Keratinocyte (primary cell): ENCODE measurements around the gene LRBA. TPM values are rescaled to one million over a fixed set of nuclear protein-coding genes. Genes with fewer than 3 reads are reported as not detected.

Source experiments
- DNase-seq: peaks from one replicate; pipeline ENCODE4 v3.0.0-alpha.2; 2011; ENCODE audit warnings: low read depth, missing footprints, low spot score
- FAIRE-seq: peaks from 2 replicates; lab custom pipeline; 2011; peaks lifted over from hg19 to GRCh38; lab: Jason Lieb, UNC
- H2AFZ ChIP-seq: 2 replicates; pipeline ENCODE4 v1.6.0; 2012; ENCODE audit warnings: low read length, control low read depth, inconsistent platforms; ENCODE audit not compliant: control insufficient read depth
- H3K27ac ChIP-seq: 2 replicates; pipeline ENCODE4 v1.5.1; 2011; ENCODE audit warnings: low read length; ENCODE audit not compliant: control insufficient read depth, insufficient read depth
- H3K27me3 ChIP-seq: 3 replicates; pipeline ENCODE4 v1.6.0; 2011; ENCODE audit warnings: low read length; ENCODE audit not compliant: control insufficient read depth, insufficient read depth; ENCODE audit errors: extremely low read depth
- H3K36me3 ChIP-seq, 2 experiments: 2 replicates in 1 of 2; 3 replicates in 1 of 2; pipeline ENCODE4 v1.5.1; 2011; ENCODE audit warnings: low read length in 2 of 2, mild to moderate bottlenecking in 1 of 2; ENCODE audit not compliant: control insufficient read depth in 2 of 2, insufficient read depth in 2 of 2; ENCODE audit errors: extremely low read depth in 1 of 2
- H3K4me1 ChIP-seq: 3 replicates; pipeline ENCODE4 v1.5.1; 2011; ENCODE audit warnings: low read length; ENCODE audit not compliant: control insufficient read depth, insufficient read depth; ENCODE audit errors: extremely low read depth
- H3K4me2 ChIP-seq: 3 replicates; pipeline ENCODE4 v1.6.0; 2011; ENCODE audit warnings: low read depth, low read length; ENCODE audit not compliant: control insufficient read depth, insufficient read depth; ENCODE audit errors: extremely low read depth
- H3K4me3 ChIP-seq, 3 experiments: fragments of 200-600 bp in 1 of 3; sonication (generic) in 1 of 3; 2 replicates in 2 of 3; 3 replicates in 1 of 3; pipeline ENCODE4 v1.5.1; 2011 to 2016; ENCODE audit warnings: low read length in 3 of 3, mild to moderate bottlenecking in 3 of 3, control low read depth in 2 of 3, inconsistent platforms in 1 of 3, low read depth in 1 of 3, mixed read lengths in 1 of 3, mixed run types in 1 of 3, moderate library complexity in 1 of 3; ENCODE audit not compliant: control insufficient read depth in 2 of 3, insufficient read depth in 2 of 3; ENCODE audit errors: extremely low read depth in 1 of 3
- H3K79me2 ChIP-seq: 2 replicates; pipeline ENCODE4 v1.6.0; 2012; ENCODE audit warnings: low read length; ENCODE audit not compliant: control insufficient read depth, insufficient read depth
- H3K9ac ChIP-seq: 3 replicates; pipeline ENCODE4 v1.6.0; 2011; ENCODE audit warnings: low read length; ENCODE audit not compliant: control insufficient read depth, insufficient read depth; ENCODE audit errors: extremely low read depth
- H3K9me1 ChIP-seq: 3 replicates; pipeline ENCODE4 v1.6.0; 2011; ENCODE audit warnings: low read length; ENCODE audit not compliant: control insufficient read depth, insufficient read depth; ENCODE audit errors: extremely low read depth
- H3K9me3 ChIP-seq: 2 replicates; pipeline ENCODE4 v1.5.1; 2012; ENCODE audit warnings: low read depth, low read length; ENCODE audit not compliant: control insufficient read depth
- H4K20me1 ChIP-seq: 3 replicates; pipeline ENCODE4 v1.6.0; 2011; ENCODE audit warnings: low read length; ENCODE audit not compliant: control insufficient read depth, insufficient read depth; ENCODE audit errors: extremely low read depth
- EZH2 ChIP-seq: IDR thresholded peaks from one replicate; pipeline ENCODE4 v1.6.1; 2012; ENCODE audit warnings: inconsistent platforms, mild to moderate bottlenecking, low read length, moderate library complexity
- dilution Hi-C: fragments of 300-500 bp; cut with MboI; formaldehyde crosslinking; loops from one replicate; pipeline ENCODE4 v1.7.0; 2020; ENCODE audit warnings: low sequenced_read_pairs; ENCODE audit not compliant: extremely low pct_ligation_motif_present
- polyA plus RNA-seq, 5 experiments: library from polyadenylated mRNA; depleted of rRNA in 3 of 5; stranded (reverse) in 3 of 5; stranded (forward) in 1 of 5; unstranded in 1 of 5; fragments of >200 nt; gene quantifications; 1 replicate in 1 of 5; 2 replicates in 3 of 5; 3 replicates in 1 of 5; pipeline versions ENCODE4 v1.2.1 to v1.2.3, GENCODE V29; 2011 to 2012; ENCODE audit warnings: missing spikeins in 2 of 5, low read depth in 1 of 5, low replicate concordance in 1 of 5
- TF ChIP-seq, protein P1 (sequence below), 3 experiments: IDR thresholded peaks in 1 of 3; conservative IDR thresholded peaks in 1 of 3; optimal IDR thresholded peaks in 1 of 3; 2 replicates in 2 of 3; 3 replicates in 1 of 3; pipeline versions ENCODE3 to v1.5.1; 2011; ENCODE audit warnings: low read length in 3 of 3, mild to moderate bottlenecking in 3 of 3, moderate library complexity in 2 of 3, control low read depth in 1 of 3, inconsistent platforms in 1 of 3; ENCODE audit not compliant: insufficient read depth in 2 of 3; ENCODE audit errors: extremely low read depth in 1 of 3

LRBA gene
- polyA plus RNA-seq, 1 donor (not counting 4 experiments of a cell fraction or from before 2014, with no cell fraction given): 35.6 TPM

DNA sequence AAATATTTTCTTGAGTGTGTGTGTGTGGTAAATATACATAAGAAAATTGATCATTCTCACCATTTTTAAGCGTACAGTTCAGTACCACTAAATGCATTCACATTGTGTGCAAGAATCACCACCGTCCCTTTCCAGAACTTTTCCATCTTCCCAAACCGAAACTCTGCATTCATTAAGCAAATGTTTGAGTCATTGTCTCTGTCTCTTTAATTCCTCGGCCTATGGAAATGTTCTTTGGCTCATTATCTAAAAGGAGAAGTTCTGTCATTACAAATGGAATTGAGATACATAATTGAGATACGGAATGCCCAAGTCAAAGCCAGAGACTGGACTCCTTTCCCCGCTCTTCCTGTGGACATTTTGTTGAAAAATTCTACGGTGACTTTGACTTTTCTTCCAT lies 767.9 kb downstream of the LRBA start:
- H3K9me1 ChIP-seq: no peaks in the 10 kb centered on the region
- H3K27ac ChIP-seq: no peak overlapping the region
- dilution Hi-C loops: no loop called here
- H4K20me1 ChIP-seq: no peaks in the 10 kb centered on the region
- DNase-seq (no peak), FAIRE-seq (no peak)
- TF ChIP-seq, protein P1, sequence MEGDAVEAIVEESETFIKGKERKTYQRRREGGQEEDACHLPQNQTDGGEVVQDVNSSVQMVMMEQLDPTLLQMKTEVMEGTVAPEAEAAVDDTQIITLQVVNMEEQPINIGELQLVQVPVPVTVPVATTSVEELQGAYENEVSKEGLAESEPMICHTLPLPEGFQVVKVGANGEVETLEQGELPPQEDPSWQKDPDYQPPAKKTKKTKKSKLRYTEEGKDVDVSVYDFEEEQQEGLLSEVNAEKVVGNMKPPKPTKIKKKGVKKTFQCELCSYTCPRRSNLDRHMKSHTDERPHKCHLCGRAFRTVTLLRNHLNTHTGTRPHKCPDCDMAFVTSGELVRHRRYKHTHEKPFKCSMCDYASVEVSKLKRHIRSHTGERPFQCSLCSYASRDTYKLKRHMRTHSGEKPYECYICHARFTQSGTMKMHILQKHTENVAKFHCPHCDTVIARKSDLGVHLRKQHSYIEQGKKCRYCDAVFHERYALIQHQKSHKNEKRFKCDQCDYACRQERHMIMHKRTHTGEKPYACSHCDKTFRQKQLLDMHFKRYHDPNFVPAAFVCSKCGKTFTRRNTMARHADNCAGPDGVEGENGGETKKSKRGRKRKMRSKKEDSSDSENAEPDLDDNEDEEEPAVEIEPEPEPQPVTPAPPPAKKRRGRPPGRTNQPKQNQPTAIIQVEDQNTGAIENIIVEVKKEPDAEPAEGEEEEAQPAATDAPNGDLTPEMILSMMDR (optimal IDR thresholded peaks at IDR 0.05 in 1 of 3, IDR thresholded peaks at IDR 0.05 in 1 of 3, conservative IDR thresholded peaks at IDR 0.05 in 1 of 3; ENCODE audit: extremely low read depth in 1 of 3, insufficient read depth in 2 of 3, low read length in 3 of 3): no peak
- TF ChIP-seq EZH2: no peak
- H3K4me2 ChIP-seq: no peak overlapping the region
- H3K9ac ChIP-seq: no peak overlapping the region
- H3K79me2 ChIP-seq: no peaks in the 10 kb centered on the region
- H3K4me1 ChIP-seq: no peaks in the 10 kb centered on the region
- no peak overlapping the region for H2AFZ ChIP-seq
- no peaks in the 10 kb centered on the region for H3K36me3 ChIP-seq
- H3K4me3 ChIP-seq: no peak overlapping the region
- no peaks in the 10 kb centered on the region for H3K9me3 ChIP-seq
- no peaks in the 10 kb centered on the region for H3K27me3 ChIP-seq

DNA sequence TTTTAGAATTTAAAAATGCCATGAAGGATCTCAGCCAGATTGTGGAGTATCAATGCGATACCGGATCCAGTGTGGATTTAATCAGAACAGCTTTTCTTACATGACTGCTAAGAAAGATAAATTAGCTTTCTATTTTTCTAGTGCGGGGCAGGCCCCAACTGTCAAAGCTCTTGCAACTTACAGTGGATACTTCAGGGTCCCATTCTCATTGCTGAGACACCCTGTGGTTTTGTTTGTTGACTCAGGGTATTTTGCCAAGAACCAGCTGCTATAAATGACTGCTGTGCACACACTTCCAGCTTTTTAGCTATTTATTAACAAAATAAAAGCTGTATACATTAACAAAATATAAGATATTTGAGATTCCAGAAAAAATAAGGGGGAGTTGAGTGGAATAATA lies 770.5 kb downstream of the LRBA start:
- Histone ChIP-seq H3K79me2 (no peaks in the 10 kb centered on the region), H4K20me1 (no peaks in the 10 kb centered on the region), H3K4me1 (no peaks in the 10 kb centered on the region), H3K9me1 (no peaks in the 10 kb centered on the region), H3K27me3 (no peaks in the 10 kb centered on the region), H3K9me3 (no peaks in the 10 kb centered on the region), H3K36me3 (no peaks in the 10 kb centered on the region), H3K4me3 (no peak overlapping the region), H3K27ac (no peak overlapping the region), H2AFZ (no peak overlapping the region), H3K4me2 (no peak overlapping the region), H3K9ac (no peak overlapping the region)
- dilution Hi-C loops: no loop called here
- no peak for TF ChIP-seq EZH2
- TF ChIP-seq, protein P1 (optimal IDR thresholded peaks at IDR 0.05 in 1 of 3, IDR thresholded peaks at IDR 0.05 in 1 of 3, conservative IDR thresholded peaks at IDR 0.05 in 1 of 3; ENCODE audit: extremely low read depth in 1 of 3, insufficient read depth in 2 of 3, low read length in 3 of 3): no peak
- FAIRE-seq (no peak), DNase-seq (no peak)
